ENCODE measurements around the gene CAST. TPM values are rescaled to one million over a fixed set of nuclear protein-coding genes. Genes with fewer than 3 reads are reported as not detected.

Gene CAST
- total RNA-seq, 2 experiments from 2014 or later = 197 to 200 TPM

DNA sequence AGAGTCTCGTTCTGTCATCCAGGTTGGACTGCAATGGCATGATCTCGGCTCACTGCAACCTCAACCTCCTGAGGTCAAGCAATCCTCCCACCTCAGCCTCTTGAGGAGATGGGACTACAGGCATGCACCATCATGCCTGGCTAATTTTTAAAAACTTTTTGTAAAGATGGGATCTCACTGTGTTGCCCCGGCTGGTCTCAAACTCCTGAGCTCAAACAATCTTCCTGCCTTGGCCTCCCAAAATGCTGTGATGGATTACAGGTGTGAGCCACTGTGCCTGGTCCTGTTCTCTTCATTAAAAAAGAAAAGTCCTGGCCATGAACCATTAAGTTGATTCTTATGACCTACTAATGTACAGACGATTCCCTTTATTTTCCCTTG, 90.8 kb downstream of the CAST start:
- H3K4me1 Mint-ChIP-seq (ENCODE audit: low read depth) = no peaks in the 10 kb centered on the region
- POLR2A ChIA-PET = interaction anchor here (0.6 to 1.6 kb wide), 6 partner anchors 9 to 411 kb away, joined by 3 to 7 read pairs (median 3); partner anchors contain the start of gene ERAP1
- peaks cover 93% of the 10 kb centered on the region for H3K36me3 Mint-ChIP-seq (ENCODE audit: low read depth)
- no peak for DNase-seq
- H3K27ac Mint-ChIP-seq = peak overlapping the region; percentile 17
- H3K9me3 Mint-ChIP-seq = no peaks in the 10 kb centered on the region
- no peaks in the 10 kb centered on the region for H3K27me3 Mint-ChIP-seq
- no peaks in the 10 kb centered on the region for H3K9me3 ChIP-seq (ENCODE audit: control insufficient read depth in 1 of 2, insufficient read depth in 1 of 2, low read length in 2 of 2)
- H3K4me1 ChIP-seq (ENCODE audit: insufficient read depth, low read length) = no peaks in the 10 kb centered on the region
- CTCF ChIA-PET = interaction anchor here (0.7 to 2.7 kb wide), 23 partner anchors 9 to 410 kb away, joined by 3 to 13 read pairs (median 4); no protein-coding TSS in a partner anchor
- TF ChIP-seq, protein P1, sequence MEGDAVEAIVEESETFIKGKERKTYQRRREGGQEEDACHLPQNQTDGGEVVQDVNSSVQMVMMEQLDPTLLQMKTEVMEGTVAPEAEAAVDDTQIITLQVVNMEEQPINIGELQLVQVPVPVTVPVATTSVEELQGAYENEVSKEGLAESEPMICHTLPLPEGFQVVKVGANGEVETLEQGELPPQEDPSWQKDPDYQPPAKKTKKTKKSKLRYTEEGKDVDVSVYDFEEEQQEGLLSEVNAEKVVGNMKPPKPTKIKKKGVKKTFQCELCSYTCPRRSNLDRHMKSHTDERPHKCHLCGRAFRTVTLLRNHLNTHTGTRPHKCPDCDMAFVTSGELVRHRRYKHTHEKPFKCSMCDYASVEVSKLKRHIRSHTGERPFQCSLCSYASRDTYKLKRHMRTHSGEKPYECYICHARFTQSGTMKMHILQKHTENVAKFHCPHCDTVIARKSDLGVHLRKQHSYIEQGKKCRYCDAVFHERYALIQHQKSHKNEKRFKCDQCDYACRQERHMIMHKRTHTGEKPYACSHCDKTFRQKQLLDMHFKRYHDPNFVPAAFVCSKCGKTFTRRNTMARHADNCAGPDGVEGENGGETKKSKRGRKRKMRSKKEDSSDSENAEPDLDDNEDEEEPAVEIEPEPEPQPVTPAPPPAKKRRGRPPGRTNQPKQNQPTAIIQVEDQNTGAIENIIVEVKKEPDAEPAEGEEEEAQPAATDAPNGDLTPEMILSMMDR (IDR thresholded peaks at IDR 0.05) = no peak
- no peak for ATAC-seq (ENCODE audit: poor library complexity)
- no peak overlapping the region for H3K4me3 ChIP-seq (ENCODE audit: low read length)
- intact Hi-C loops (cut with DNase I, micrococcal nuclease) = loop anchor here (2.0 to 10.0 kb wide), 3 partner anchors 69 to 122 kb away; partner anchors contain the start of gene ERAP2 (in 1 of the 2)
- H3K4me3 Mint-ChIP-seq = no peak overlapping the region
- H3K27me3 ChIP-seq (ENCODE audit: control insufficient read depth in 1 of 2, insufficient read depth in 2 of 2, low read length in 2 of 2) = no peaks in the 10 kb centered on the region
- no peak overlapping the region for H3K27ac ChIP-seq (ENCODE audit: low read depth in 1 of 2, low read length in 2 of 2)
- H3K36me3 ChIP-seq (ENCODE audit: insufficient read depth, low read length) = peaks cover 91% of the 10 kb centered on the region

DNA sequence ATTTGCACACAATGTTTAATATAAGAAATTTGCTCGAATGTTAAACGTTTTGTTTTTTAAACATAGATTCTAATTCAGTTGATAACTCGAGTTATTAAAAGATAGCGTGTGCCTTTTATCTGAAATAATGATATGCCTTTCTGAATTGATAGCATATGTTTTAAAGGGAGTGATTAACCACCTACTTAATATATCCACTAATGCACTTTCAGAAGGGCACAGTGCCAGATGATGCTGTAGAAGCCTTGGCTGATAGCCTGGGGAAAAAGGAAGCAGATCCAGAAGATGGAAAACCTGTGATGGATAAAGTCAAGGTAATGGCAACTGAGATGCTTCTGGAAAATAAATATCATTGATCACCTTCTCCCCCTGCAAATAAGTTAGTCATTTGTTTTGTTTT, 91.7 kb downstream of the CAST start:
- POLR2A ChIA-PET = no interaction called here
- no peaks in the 10 kb centered on the region for H3K9me3 Mint-ChIP-seq
- no peaks in the 10 kb centered on the region for H3K4me1 Mint-ChIP-seq (ENCODE audit: low read depth)
- peaks cover 91% of the 10 kb centered on the region for H3K36me3 ChIP-seq (ENCODE audit: insufficient read depth, low read length)
- H3K36me3 Mint-ChIP-seq (ENCODE audit: low read depth) = peaks cover 93% of the 10 kb centered on the region
- no peak overlapping the region for H3K4me3 Mint-ChIP-seq
- intact Hi-C loops (cut with DNase I, micrococcal nuclease) = loop anchor here (1.0 to 10.0 kb wide), 5 partner anchors 68 to 409 kb away; partner anchors contain the start of gene ERAP2 (in 1 of the 2)
- H3K27ac Mint-ChIP-seq = peak overlapping the region; percentile 17
- no peak overlapping the region for H3K27ac ChIP-seq (ENCODE audit: low read depth in 1 of 2, low read length in 2 of 2)
- H3K27me3 ChIP-seq (ENCODE audit: control insufficient read depth in 1 of 2, insufficient read depth in 2 of 2, low read length in 2 of 2) = no peaks in the 10 kb centered on the region
- ATAC-seq (ENCODE audit: poor library complexity) = no peak
- no peaks in the 10 kb centered on the region for H3K27me3 Mint-ChIP-seq
- no peak overlapping the region for H3K4me3 ChIP-seq (ENCODE audit: low read length)
- no peaks in the 10 kb centered on the region for H3K9me3 ChIP-seq (ENCODE audit: control insufficient read depth in 1 of 2, insufficient read depth in 1 of 2, low read length in 2 of 2)
- H3K4me1 ChIP-seq (ENCODE audit: insufficient read depth, low read length) = no peaks in the 10 kb centered on the region
- CTCF ChIA-PET = interaction anchor here (1.4 to 1.5 kb wide), 2 partner anchors 8 to 15 kb away, joined by 3 to 4 read pairs; no protein-coding TSS in a partner anchor
- no peak for DNase-seq
- TF ChIP-seq, protein P1 (IDR thresholded peaks at IDR 0.05) = no peak

DNA sequence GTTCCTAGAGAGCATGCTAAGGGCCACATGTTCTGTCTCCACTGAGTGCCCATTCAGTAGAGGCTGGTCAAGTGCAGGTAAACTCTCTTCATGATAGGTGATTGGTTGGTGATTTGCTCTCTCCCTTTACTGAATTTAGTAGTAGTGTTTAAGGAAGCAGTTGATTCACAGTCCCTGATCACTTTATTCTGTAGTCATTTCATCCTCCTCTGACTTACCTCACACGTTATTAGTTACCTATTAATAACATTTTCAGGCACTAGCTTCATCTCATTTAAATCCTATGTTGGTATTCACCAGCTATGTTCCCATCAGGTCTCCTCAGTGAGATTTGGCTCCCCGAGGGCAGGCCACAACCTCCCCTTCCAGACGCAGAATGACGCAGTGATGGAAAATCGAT, 93.7 kb downstream of the CAST start:
- peak overlapping the region; percentile 33 for H3K27ac Mint-ChIP-seq
- Histone ChIP-seq H3K36me3 (ENCODE audit: insufficient read depth, low read length) (peaks cover 72% of the 10 kb centered on the region), H3K27me3 (ENCODE audit: control insufficient read depth in 1 of 2, insufficient read depth in 2 of 2, low read length in 2 of 2) (no peaks in the 10 kb centered on the region), H3K27ac (ENCODE audit: low read depth in 1 of 2, low read length in 2 of 2) (no peak overlapping the region), H3K9me3 (ENCODE audit: control insufficient read depth in 1 of 2, insufficient read depth in 1 of 2, low read length in 2 of 2) (no peaks in the 10 kb centered on the region), H3K4me1 (ENCODE audit: insufficient read depth, low read length) (no peaks in the 10 kb centered on the region), H3K4me3 (ENCODE audit: low read length) (no peak overlapping the region)
- ChIA-PET CTCF (no interaction called here), POLR2A (no interaction called here)
- no peaks in the 10 kb centered on the region for H3K4me1 Mint-ChIP-seq (ENCODE audit: low read depth)
- no peak overlapping the region for H3K4me3 Mint-ChIP-seq
- no peak for ATAC-seq (ENCODE audit: poor library complexity)
- H3K36me3 Mint-ChIP-seq (ENCODE audit: low read depth) = peaks cover 87% of the 10 kb centered on the region
- no peaks in the 10 kb centered on the region for H3K9me3 Mint-ChIP-seq
- intact Hi-C loops (cut with DNase I, micrococcal nuclease) = loop anchor here (2.0 to 10.0 kb wide), 3 partner anchors 46 to 119 kb away; partner anchors contain the start of gene ERAP2 (in 1 of the 2)
- TF ChIP-seq, protein P1 (IDR thresholded peaks at IDR 0.05) = no peak
- H3K27me3 Mint-ChIP-seq = no peaks in the 10 kb centered on the region
- DNase-seq = no peak

Measured in CD4-positive, alpha-beta T cell (primary cell).